ENCODE results near the gene TM7SF2.
A peak's percentile ranks its signal among the peaks of the same experiment; 100 is the strongest.

Gene TM7SF2

GRCh38 chr11:65087216-65087615 is 24.5 kb upstream of the TM7SF2 start:
- no peak for DNase-seq (ENCODE audit: low read depth, low spot score)
- H3K4me3 ChIP-seq (ENCODE audit: low read length), result no peak overlapping the region

GRCh38 chr11:65087827-65088226 is 23.8 kb upstream of the TM7SF2 start:
- no peak overlapping the region for H3K4me3 ChIP-seq (ENCODE audit: low read length)
- DNase-seq (ENCODE audit: low read depth, low spot score), result no peak

GRCh38 chr11:65089621-65090020 is 22.1 kb upstream of the TM7SF2 start:
- DNase-seq (ENCODE audit: low read depth, low spot score), result no peak

GRCh38 chr11:65090628-65091027 is 21.0 kb upstream of the TM7SF2 start:
- no peak for DNase-seq (ENCODE audit: low read depth, low spot score)
- no peak overlapping the region for H3K4me3 ChIP-seq (ENCODE audit: low read length)

More at GRCh38 chr11:65089621-65090020, 22.1 kb upstream of the TM7SF2 start:
- H3K4me3 ChIP-seq (ENCODE audit: low read length), result no peak overlapping the region

GRCh38 chr11:65095427-65095826 is 16.2 kb upstream of the TM7SF2 start:
- no peak for DNase-seq (ENCODE audit: low read depth, low spot score)

GRCh38 chr11:65095974-65096806 is 15.5 kb upstream of the TM7SF2 start, which contains the start of gene VPS51:
TSS of gene VPS51 (plus strand) at chr11:65096214. CDS start at chr11:65096251, 37 bp downstream.
- peak within 1 kb of the TSS; percentile 92 for H3K4me3 ChIP-seq (ENCODE audit: low read length)
- peak; percentile 93 for DNase-seq (ENCODE audit: low read depth, low spot score)

More at GRCh38 chr11:65095427-65095826, 16.2 kb upstream of the TM7SF2 start:
- H3K4me3 ChIP-seq (ENCODE audit: low read length), result peak overlapping the region; percentile 92

GRCh38 chr11:65096926-65097325 is 14.7 kb upstream of the TM7SF2 start:
- no peak for DNase-seq (ENCODE audit: low read depth, low spot score)
- peak overlapping the region; percentile 92 for H3K4me3 ChIP-seq (ENCODE audit: low read length)

GRCh38 chr11:65100674-65101350 is 10.9 kb upstream of the TM7SF2 start:
- DNase-seq (ENCODE audit: low read depth, low spot score), result no peak
- H3K4me3 ChIP-seq (ENCODE audit: low read length), result no peak overlapping the region

- DNase-seq (ENCODE audit: low read depth, low spot score), result no peak
- H3K4me3 ChIP-seq (ENCODE audit: low read length), result no peak overlapping the region
Observed at GRCh38 chr11:65102142-65103095, 9.3 kb upstream of the TM7SF2 start.

- DNase-seq (ENCODE audit: low read depth, low spot score), result no peak
- no peak overlapping the region for H3K4me3 ChIP-seq (ENCODE audit: low read length)
Observed at GRCh38 chr11:65103476-65103875, 8.2 kb upstream of the TM7SF2 start.

- DNase-seq (ENCODE audit: low read depth, low spot score), result no peak
- no peak overlapping the region for H3K4me3 ChIP-seq (ENCODE audit: low read length)
Observed at GRCh38 chr11:65104628-65105027, 7.0 kb upstream of the TM7SF2 start.

GRCh38 chr11:65107078-65107477 is 4.6 kb upstream of the TM7SF2 start:
- H3K4me3 ChIP-seq (ENCODE audit: low read length), result no peak overlapping the region
- no peak for DNase-seq (ENCODE audit: low read depth, low spot score)

- DNase-seq (ENCODE audit: low read depth, low spot score), result no peak
- H3K4me3 ChIP-seq (ENCODE audit: low read length), result no peak overlapping the region
Observed at GRCh38 chr11:65107751-65108468, 3.8 kb upstream of the TM7SF2 start.

- no peak overlapping the region for H3K4me3 ChIP-seq (ENCODE audit: low read length)
- no peak for DNase-seq (ENCODE audit: low read depth, low spot score)
Observed at GRCh38 chr11:65108469-65109123, 3.1 kb upstream of the TM7SF2 start.

- no peak for DNase-seq (ENCODE audit: low read depth, low spot score)
- no peak overlapping the region for H3K4me3 ChIP-seq (ENCODE audit: low read length)
Observed at GRCh38 chr11:65109231-65110198, 2.2 kb upstream of the TM7SF2 start.

GRCh38 chr11:65110354-65110861 is 1.3 kb upstream of the TM7SF2 start:
- DNase-seq (ENCODE audit: low read depth, low spot score), result peak; percentile 83
- no peak overlapping the region for H3K4me3 ChIP-seq (ENCODE audit: low read length)

- DNase-seq (ENCODE audit: low read depth, low spot score), result no peak
- H3K4me3 ChIP-seq (ENCODE audit: low read length), result no peak overlapping the region
Observed at GRCh38 chr11:65111159-65111743, 421 bp upstream of the TM7SF2 start.
